ENCODE results near the gene WDSUB1.

DNA sequence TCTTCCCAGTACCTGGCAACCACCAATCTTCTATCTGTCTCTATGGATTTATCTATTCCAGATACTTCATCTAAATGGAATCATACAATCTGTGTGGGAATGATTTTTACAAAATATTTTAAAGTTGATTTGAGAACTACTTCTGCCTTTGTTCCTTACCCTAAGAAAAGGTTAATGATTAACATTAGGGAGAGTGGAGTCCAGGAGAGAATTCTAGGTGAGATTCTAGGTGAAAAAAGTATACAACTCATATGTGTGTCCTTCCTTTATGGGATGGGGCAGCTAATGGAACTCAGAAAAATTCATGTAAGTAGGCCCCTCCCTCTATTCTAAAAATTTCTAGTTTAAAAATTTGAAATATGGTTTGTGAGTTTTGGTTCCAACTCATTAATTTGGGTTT is 35.9 kb upstream of the WDSUB1 start:
- TF ChIP-seq, protein P1, sequence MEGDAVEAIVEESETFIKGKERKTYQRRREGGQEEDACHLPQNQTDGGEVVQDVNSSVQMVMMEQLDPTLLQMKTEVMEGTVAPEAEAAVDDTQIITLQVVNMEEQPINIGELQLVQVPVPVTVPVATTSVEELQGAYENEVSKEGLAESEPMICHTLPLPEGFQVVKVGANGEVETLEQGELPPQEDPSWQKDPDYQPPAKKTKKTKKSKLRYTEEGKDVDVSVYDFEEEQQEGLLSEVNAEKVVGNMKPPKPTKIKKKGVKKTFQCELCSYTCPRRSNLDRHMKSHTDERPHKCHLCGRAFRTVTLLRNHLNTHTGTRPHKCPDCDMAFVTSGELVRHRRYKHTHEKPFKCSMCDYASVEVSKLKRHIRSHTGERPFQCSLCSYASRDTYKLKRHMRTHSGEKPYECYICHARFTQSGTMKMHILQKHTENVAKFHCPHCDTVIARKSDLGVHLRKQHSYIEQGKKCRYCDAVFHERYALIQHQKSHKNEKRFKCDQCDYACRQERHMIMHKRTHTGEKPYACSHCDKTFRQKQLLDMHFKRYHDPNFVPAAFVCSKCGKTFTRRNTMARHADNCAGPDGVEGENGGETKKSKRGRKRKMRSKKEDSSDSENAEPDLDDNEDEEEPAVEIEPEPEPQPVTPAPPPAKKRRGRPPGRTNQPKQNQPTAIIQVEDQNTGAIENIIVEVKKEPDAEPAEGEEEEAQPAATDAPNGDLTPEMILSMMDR (conservative IDR thresholded peaks at IDR 0.05; ENCODE audit: low read depth, low read length), result no peak
- TF ChIP-seq CEBPB (IDR thresholded peaks at IDR 0.05; ENCODE audit: low read depth, low read length) (no peak), SMC3 (IDR thresholded peaks at IDR 0.05; ENCODE audit: low read depth, low read length) (no peak), POLR2A (IDR thresholded peaks at IDR 0.05; ENCODE audit: low read depth, low read length) (no peak), FOS (IDR thresholded peaks at IDR 0.05; ENCODE audit: low read depth, low read length) (no peak), RFX5 (IDR thresholded peaks at IDR 0.05; ENCODE audit: low read depth, low read length) (no peak), CHD1 (IDR thresholded peaks at IDR 0.05; ENCODE audit: low read depth, low read length) (no peak), MXI1 (IDR thresholded peaks at IDR 0.05; ENCODE audit: borderline replicate concordance, low read depth, low read length) (no peak)
- TF ChIP-seq, protein P2, sequence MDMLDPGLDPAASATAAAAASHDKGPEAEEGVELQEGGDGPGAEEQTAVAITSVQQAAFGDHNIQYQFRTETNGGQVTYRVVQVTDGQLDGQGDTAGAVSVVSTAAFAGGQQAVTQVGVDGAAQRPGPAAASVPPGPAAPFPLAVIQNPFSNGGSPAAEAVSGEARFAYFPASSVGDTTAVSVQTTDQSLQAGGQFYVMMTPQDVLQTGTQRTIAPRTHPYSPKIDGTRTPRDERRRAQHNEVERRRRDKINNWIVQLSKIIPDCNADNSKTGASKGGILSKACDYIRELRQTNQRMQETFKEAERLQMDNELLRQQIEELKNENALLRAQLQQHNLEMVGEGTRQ (IDR thresholded peaks at IDR 0.05; ENCODE audit: low read depth, low read length), result no peak
